ENCODE results near the gene UBE2G2.

GRCh38 chr21:44800103-44800502 lies 1.5 kb downstream of the UBE2G2 start:
- TF ChIP-seq POLR2AphosphoS5 (IDR thresholded peaks at IDR 0.05) (no peak), CTCF (IDR thresholded peaks at IDR 0.05 in 8 of 11, conservative IDR thresholded peaks at IDR 0.05 in 3 of 11) (peak in 6 of 11 experiments; percentile 5 to 35 (median 31)), POLR2A (IDR thresholded peaks at IDR 0.05) (no peak)

Measured in spleen (tissue), 7 donors.